GM12872 (cell line): Measurements from ENCODE around the gene FOSL1.

ENCODE experiments used
- TF ChIP-seq, protein P1 (sequence below): IDR thresholded peaks from 3 replicates; pipeline ENCODE4 v1.5.1; 2011; ENCODE audit warnings: low read depth, mild to moderate bottlenecking, low read length, moderate library complexity; ENCODE audit not compliant: insufficient read depth

Gene FOSL1

DNA sequence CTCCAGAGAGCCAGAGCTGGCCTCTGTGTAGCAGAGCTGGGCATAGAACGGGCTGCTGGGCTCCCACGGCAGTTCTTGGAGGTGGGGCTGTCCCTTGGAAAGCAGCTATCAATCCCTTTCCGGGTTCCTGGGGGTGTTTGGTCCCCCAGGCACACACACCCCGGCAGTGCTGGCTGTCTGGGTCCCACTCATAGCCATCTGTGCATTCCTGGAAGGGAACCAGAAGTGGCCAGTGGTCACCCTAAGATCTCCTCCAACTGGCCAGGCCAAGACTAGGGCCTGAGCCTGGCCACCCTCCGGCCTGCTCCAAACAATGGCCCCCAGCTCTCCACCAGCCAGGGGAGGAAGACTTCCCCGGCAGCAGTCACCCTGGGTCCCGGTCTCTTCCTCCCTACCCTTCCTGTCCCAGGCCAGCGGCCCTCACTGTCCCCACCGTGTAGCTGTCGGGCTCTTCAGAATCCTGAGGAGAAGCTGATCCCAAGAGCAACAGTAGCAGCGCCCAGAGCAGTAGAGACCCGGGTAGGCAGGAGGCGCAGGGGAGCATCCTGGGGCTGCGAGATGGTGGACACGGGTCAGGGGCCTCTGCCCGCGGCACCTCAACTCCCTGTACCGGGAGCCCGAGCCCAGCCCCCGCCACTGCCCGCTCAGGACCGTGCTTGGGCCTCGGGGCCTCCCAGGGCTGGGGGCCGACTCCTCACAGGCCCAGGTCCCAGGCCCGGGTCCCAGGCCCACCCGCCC, 28.2 kb downstream of the FOSL1 start:
- TF ChIP-seq, protein P1, sequence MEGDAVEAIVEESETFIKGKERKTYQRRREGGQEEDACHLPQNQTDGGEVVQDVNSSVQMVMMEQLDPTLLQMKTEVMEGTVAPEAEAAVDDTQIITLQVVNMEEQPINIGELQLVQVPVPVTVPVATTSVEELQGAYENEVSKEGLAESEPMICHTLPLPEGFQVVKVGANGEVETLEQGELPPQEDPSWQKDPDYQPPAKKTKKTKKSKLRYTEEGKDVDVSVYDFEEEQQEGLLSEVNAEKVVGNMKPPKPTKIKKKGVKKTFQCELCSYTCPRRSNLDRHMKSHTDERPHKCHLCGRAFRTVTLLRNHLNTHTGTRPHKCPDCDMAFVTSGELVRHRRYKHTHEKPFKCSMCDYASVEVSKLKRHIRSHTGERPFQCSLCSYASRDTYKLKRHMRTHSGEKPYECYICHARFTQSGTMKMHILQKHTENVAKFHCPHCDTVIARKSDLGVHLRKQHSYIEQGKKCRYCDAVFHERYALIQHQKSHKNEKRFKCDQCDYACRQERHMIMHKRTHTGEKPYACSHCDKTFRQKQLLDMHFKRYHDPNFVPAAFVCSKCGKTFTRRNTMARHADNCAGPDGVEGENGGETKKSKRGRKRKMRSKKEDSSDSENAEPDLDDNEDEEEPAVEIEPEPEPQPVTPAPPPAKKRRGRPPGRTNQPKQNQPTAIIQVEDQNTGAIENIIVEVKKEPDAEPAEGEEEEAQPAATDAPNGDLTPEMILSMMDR = no peak

DNA sequence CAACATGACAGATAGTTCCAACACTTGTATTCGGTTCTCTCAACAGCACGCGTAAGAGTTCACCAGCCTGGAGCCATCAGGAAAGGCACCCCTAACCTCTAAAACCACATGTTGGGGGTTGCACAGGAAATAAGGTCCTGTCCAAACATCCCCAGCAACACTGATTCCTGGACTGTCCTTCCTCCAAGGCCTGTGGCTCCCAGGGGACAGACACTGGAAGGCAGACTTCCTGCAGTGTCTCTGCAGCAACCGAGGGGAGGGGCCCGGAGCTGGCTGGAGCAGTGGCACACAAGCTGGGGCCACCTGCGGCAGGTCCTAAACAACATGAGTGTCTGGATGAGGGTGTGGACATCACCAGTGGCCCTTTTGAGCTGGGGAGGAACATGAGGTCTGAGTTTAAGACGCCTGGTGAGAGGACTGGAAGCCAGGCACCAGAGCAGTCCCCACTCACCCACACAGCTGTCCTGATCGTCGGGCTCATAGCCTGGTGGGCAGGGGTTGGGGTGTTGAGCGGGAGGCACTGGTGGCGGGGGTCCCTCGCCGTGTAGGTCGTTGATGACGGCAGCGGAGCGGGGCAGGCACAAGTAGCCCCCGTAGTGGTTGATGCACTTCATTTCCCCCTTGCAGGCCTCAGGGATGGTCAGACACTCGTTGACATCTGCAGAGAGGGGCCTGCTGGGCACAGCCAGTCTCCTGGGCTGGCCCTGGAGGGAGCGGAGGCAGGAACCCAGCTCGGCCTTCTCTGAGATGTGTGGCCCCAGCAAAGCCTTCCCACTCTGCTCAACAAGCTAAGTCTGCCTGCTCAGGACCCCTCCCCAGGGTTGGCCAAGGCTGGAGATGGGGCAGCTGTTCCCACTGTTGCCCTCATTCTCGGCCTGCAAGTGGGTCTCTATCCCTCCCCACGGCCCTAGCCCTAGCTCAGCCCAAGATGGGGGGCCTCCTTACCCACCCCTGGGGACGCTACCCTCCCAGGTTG, 29.2 kb downstream of the FOSL1 start:
- TF ChIP-seq, protein P1 = no peak

DNA sequence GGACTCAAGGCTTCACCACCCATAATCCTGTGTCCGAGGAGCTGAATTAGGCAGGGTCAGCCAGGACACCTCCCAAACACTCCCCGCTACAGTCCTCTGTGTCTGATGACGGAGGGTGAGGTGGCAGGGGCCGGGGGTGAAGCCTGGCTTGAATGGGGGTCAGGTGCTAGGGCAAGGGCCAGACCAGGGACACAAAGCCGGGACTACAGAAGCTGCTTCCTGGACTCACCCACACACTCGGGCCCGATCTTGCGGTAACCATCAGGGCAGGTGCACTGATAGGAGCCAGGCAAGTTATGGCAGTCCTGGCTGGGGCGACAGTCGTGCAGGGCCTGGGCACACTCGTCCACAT, 29.9 kb downstream of the FOSL1 start:
- TF ChIP-seq, protein P1 = no peak

DNA sequence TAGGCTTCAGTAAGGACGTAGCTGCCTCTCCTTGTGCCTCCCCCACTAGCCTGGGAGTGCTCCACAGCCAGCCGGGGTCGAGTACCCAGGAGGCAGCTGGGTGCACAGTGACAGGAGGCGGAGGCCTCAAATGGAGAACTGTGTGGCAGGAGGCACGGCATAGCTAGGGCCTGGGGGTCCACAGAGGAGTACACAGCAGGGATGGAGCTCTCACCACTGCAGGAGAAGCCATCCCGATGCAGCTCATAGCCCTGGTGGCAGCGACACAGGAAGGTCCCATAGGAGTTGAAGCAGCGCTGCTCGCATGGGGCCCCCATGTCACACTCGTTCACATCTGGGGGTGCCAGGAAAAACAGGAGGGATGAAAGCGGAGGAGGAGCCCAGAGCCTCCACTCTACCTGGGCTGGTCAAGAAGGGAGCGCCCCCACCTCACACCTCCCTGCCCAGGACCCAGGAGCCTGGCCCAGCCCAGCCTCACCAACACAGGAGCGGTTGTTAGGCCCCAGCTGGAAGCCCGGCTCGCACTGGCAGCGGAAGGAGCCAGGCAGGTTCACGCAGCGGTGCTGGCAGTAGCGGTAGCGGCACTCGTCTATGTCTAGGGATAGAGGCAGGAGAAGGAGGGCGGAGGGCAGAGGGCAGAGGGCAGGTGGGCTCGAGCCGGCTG, 30.4 kb downstream of the FOSL1 start:
- TF ChIP-seq, protein P1 = no peak

DNA sequence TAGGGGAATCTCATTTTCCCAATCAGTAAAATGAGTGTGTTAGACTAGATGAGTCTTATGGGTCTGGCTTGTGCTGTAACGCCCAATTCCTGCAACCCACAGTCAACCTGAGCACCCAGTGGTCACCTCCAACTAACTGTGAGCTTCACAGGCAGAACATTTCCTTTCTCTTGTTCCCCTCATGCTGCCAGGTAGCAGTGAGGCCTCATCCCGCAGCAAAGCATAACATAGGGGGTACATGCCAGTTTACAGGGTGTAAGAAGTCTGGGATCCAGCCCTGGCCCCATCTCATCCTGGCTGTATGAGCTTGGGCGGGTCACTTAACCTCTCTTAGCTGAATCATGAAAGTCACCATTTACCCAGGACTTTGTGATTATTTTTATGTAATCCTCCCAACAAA, 31.3 kb downstream of the FOSL1 start:
- TF ChIP-seq, protein P1 = no peak

DNA sequence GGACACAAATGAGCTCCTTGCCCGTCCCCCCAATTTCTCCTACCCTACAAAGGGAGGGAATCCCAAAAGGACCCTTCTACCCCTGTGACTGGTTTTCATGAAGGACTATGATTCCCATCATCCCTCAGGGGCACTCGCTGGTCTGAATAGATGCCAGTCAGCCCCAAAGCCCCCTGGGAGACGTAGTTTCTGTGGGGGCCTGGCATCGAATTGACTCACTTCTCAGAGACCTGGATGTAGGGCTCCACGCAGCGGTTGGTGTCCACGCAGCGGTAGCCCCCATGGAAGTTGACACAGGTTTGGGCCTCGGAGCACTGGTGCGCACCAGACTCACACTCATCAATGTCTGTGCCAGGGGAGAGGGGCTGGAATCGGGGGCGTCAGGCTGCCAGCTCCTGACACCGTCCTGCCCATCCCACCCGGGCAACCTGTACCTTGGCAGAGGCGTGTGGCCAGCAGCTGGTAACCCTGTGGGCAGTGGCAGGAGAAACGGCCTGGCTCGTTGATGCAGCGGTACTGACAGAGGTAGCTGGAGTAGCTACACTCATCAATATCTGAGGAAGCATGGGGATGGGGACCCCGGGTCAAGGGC, 32.0 kb downstream of the FOSL1 start:
- TF ChIP-seq, protein P1 = no peak
